Gastrocnemius medialis (tissue), 4 donors: ENCODE measurements around the gene BFAR. TPM values are rescaled to one million over a fixed set of nuclear protein-coding genes. Genes with fewer than 3 reads are reported as not detected.

Experiments used
- ATAC-seq, 2 donors: fragments of 150-250 bp; one replicate each; pipeline ENCODE4 v1.9.1; 2016
- DNase-seq, 2 donors: peaks; one replicate each; pipeline ENCODE4 v3.0.0-alpha.2; 2019
- H3K27ac ChIP-seq, 4 donors: fragments of 200-600 bp; sonication (generic); 1 replicate in 1 of 4; 2 replicates in 3 of 4; pipeline ENCODE4 v1.5.1; 2016 to 2018; ENCODE audit warnings: mild to moderate bottlenecking in 2 of 4, moderate library complexity in 1 of 4
- H3K27me3 ChIP-seq, 3 donors: fragments of 200-600 bp; sonication (generic) in 2 of 3; 1 replicate in 1 of 3; 2 replicates in 2 of 3; pipeline versions ENCODE4 v1.5.1 to v1.6.0; 2016 to 2019; ENCODE audit warnings: mild to moderate bottlenecking in 1 of 3, moderate library complexity in 1 of 3
- H3K36me3 ChIP-seq, 2 donors: fragments of 200-600 bp; sonication (generic) in 1 of 2; one replicate each; pipeline ENCODE4 v1.5.1; 2017 to 2018
- H3K4me1 ChIP-seq, 2 donors: fragments of 200-600 bp; sonication (generic) in 1 of 2; one replicate each; pipeline ENCODE4 v1.5.1; 2016 to 2017; ENCODE audit warnings: mild to moderate bottlenecking in 2 of 2
- H3K4me3 ChIP-seq, 4 donors: fragments of 200-600 bp; sonication (generic) in 3 of 4; 1 replicate in 1 of 4; 2 replicates in 3 of 4; pipeline ENCODE4 v1.5.1; 2016 to 2019; ENCODE audit warnings: mild to moderate bottlenecking in 2 of 4
- H3K9me3 ChIP-seq, 3 donors: fragments of 200-600 bp; sonication (generic) in 2 of 3; 1 replicate in 1 of 3; 2 replicates in 2 of 3; pipeline ENCODE4 v1.5.1; 2016 to 2019
- CTCF ChIP-seq, 5 experiments: fragments of 450-650 bp in 3 of 5; fragments of 200-600 bp in 2 of 5; sonication (generic) in 2 of 5; IDR thresholded peaks in 4 of 5; conservative IDR thresholded peaks in 1 of 5; 1 replicate in 4 of 5; 2 replicates in 1 of 5; pipeline ENCODE4 v1.5.1; 2016 to 2019; ENCODE audit warnings: antibody characterized with exemption in 5 of 5, mild to moderate bottlenecking in 3 of 5, moderate library complexity in 3 of 5
- POLR2A ChIP-seq, 2 donors: fragments of 450-650 bp; IDR thresholded peaks; one replicate each; pipeline ENCODE4 v1.6.1; 2017; ENCODE audit warnings: antibody characterized with exemption in 2 of 2, mild to moderate bottlenecking in 2 of 2, moderate library complexity in 2 of 2
- in situ Hi-C, 4 donors: fragments of 200-750 bp; cut with MboI; loops; one replicate each; pipeline versions ENCODE4 v1.15.0 to v1.8.0; 2017; ENCODE audit warnings: low sequenced_read_pairs in 4 of 4
- intact Hi-C: fragments of 100-400 bp; cut with DNase I; formaldehyde crosslinking; loops from one replicate; pipeline ENCODE4 v1.15.1; 2023; ENCODE audit warnings: low total_unique reads
- total RNA-seq, 4 donors: library from RNA; depleted of rRNA; stranded (reverse); fragments of >200 nt; gene quantifications; one replicate each; pipeline versions ENCODE4 v1.1.0 to v1.2.3, GENCODE V29; 2016

Gene BFAR
- total RNA-seq, 4 donors from 2014 or later, result 39.7 to 103 (median 65.5) TPM

- in situ Hi-C loops, result no loop called here
- peaks cover 4 to 27% of the 10 kb centered on the region in 2 donors for H3K36me3 ChIP-seq
These were observed 8.5 kb downstream of the BFAR start for GRCh38 chr16:14641206-14641605.

GRCh38 chr16:14641926-14642325 is 9.2 kb downstream of the BFAR start:
- ATAC-seq (no peak), DNase-seq (no peak)
- Histone ChIP-seq H3K36me3 (peaks cover 4 to 34% of the 10 kb centered on the region in 2 donors), H3K4me1 (peaks cover 8 to 16% of the 10 kb centered on the region in 2 donors), H3K4me3 (no peak overlapping the region), H3K9me3 (no peaks in the 10 kb centered on the region), H3K27ac (no peak overlapping the region), H3K27me3 (no peaks in the 10 kb centered on the region)
- intact Hi-C loops, result no loop called here
- in situ Hi-C loops, result no loop called here
- TF ChIP-seq CTCF (IDR thresholded peaks at IDR 0.05 in 4 of 5, conservative IDR thresholded peaks at IDR 0.05 in 1 of 5) (no peak), POLR2A (IDR thresholded peaks at IDR 0.05) (no peak)

More at GRCh38 chr16:14641206-14641605, 8.5 kb downstream of the BFAR start:
- Histone ChIP-seq H3K9me3 (no peaks in the 10 kb centered on the region), H3K27ac (no peak overlapping the region), H3K4me3 (no peak overlapping the region), H3K4me1 (peaks cover 13 to 21% of the 10 kb centered on the region in 2 donors), H3K27me3 (no peaks in the 10 kb centered on the region)
- ATAC-seq (no peak), DNase-seq (no peak)
- intact Hi-C loops, result no loop called here
- TF ChIP-seq CTCF (IDR thresholded peaks at IDR 0.05 in 4 of 5, conservative IDR thresholded peaks at IDR 0.05 in 1 of 5) (no peak), POLR2A (IDR thresholded peaks at IDR 0.05) (no peak)

- in situ Hi-C loops, result no loop called here
- Histone ChIP-seq H3K4me1 (no peaks in the 10 kb centered on the region), H3K36me3 (peaks cover 9 to 93% of the 10 kb centered on the region in 2 donors), H3K9me3 (no peaks in the 10 kb centered on the region), H3K27ac (no peak overlapping the region), H3K27me3 (no peaks in the 10 kb centered on the region), H3K4me3 (no peak overlapping the region)
- TF ChIP-seq CTCF (IDR thresholded peaks at IDR 0.05 in 4 of 5, conservative IDR thresholded peaks at IDR 0.05 in 1 of 5) (no peak), POLR2A (IDR thresholded peaks at IDR 0.05) (no peak)
- intact Hi-C loops, result no loop called here
- DNase-seq (no peak), ATAC-seq (no peak)
These were observed 17.1 kb downstream of the BFAR start for GRCh38 chr16:14649816-14650215.

GRCh38 chr16:14650629-14651028 is 17.9 kb downstream of the BFAR start:
- DNase-seq, result no peak
- H3K27ac ChIP-seq, result no peak overlapping the region
- no peak overlapping the region for H3K4me3 ChIP-seq
- in situ Hi-C loops (no loop called here), intact Hi-C loops (no loop called here)
- H3K4me1 ChIP-seq, result no peaks in the 10 kb centered on the region
- peaks cover 5 to 93% of the 10 kb centered on the region in 2 donors for H3K36me3 ChIP-seq
- ATAC-seq, result no peak
- H3K9me3 ChIP-seq, result no peaks in the 10 kb centered on the region
- no peaks in the 10 kb centered on the region for H3K27me3 ChIP-seq
- TF ChIP-seq CTCF (IDR thresholded peaks at IDR 0.05 in 4 of 5, conservative IDR thresholded peaks at IDR 0.05 in 1 of 5), result no peak
- no peak for TF ChIP-seq POLR2A (IDR thresholded peaks at IDR 0.05)

GRCh38 chr16:14652726-14653125 is 20.0 kb downstream of the BFAR start:
- peaks cover 10 to 96% of the 10 kb centered on the region in 2 donors for H3K36me3 ChIP-seq
- TF ChIP-seq POLR2A (IDR thresholded peaks at IDR 0.05) (no peak), CTCF (IDR thresholded peaks at IDR 0.05 in 4 of 5, conservative IDR thresholded peaks at IDR 0.05 in 1 of 5) (no peak)
- no peak overlapping the region for H3K27ac ChIP-seq
- no peak for ATAC-seq
- intact Hi-C loops, result no loop called here
- peaks cover 0 to 3% of the 10 kb centered on the region in 2 donors for H3K4me1 ChIP-seq
- no peak overlapping the region for H3K4me3 ChIP-seq
- DNase-seq, result no peak
- in situ Hi-C loops, result no loop called here
- H3K27me3 ChIP-seq, result no peaks in the 10 kb centered on the region
- H3K9me3 ChIP-seq, result no peaks in the 10 kb centered on the region
